A549 (cell line): ENCODE data around the gene LILRA1.

Experiments used
- CBX8 ChIP-seq: fragments of 200-600 bp; sonication (generic); IDR thresholded peaks from 2 replicates; pipeline ENCODE4 v1.6.1; 2016
- CEBPB ChIP-seq, 2 experiments: fragments of >200 bp in 1 of 2; sonication (Bioruptor Twin) in 1 of 2; formaldehyde crosslinking in 1 of 2; IDR thresholded peaks; 2 replicates each; pipeline ENCODE4 v1.6.1; 2012 to 2016
- EP300 ChIP-seq, 2 experiments: fragments of >200 bp; sonication (Bioruptor Twin); formaldehyde crosslinking; IDR thresholded peaks; 2 replicates in 1 of 2; 3 replicates in 1 of 2; pipeline ENCODE4 v1.6.1; 2016 to 2017
- POLR2A ChIP-seq: IDR thresholded peaks from 2 replicates; pipeline ENCODE4 v1.6.1; 2012; ENCODE audit warnings: mild to moderate bottlenecking, low read length
- TF ChIP-seq, protein P1 (sequence below): fragments of 200-600 bp; sonication (generic); IDR thresholded peaks from 2 replicates; pipeline ENCODE4 v1.6.1; 2016; ENCODE audit warnings: antibody characterized with exemption, mild to moderate bottlenecking, moderate library complexity
- TF ChIP-seq, protein P2 (sequence below): fragments of >200 bp; sonication (Bioruptor Twin); formaldehyde crosslinking; IDR thresholded peaks from 3 replicates; pipeline ENCODE4 v1.5.1; 2016
- TF ChIP-seq, protein P3 (sequence below): IDR thresholded peaks from 2 replicates; pipeline ENCODE4 v1.6.1; 2012

DNA sequence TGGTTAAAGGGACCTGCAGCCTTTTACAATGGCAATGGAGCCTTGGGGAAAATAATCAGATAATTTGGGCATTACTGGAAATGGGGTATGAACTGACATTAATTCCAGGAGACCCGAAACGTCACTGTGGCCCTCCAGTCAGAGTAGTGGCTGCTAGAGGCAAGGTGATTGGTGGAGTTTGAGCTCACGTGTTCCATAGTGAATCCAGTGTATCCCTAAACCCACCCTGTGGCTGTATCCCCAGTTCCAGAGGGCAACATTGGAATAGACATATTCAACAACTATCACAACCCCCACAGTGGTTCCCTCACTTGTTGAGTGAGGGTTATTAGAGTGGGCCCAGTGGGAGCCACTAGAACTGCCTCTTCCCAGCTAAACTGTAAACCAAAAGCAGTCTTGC lies 23.1 kb upstream of the LILRA1 start:
- TF ChIP-seq, protein P1, sequence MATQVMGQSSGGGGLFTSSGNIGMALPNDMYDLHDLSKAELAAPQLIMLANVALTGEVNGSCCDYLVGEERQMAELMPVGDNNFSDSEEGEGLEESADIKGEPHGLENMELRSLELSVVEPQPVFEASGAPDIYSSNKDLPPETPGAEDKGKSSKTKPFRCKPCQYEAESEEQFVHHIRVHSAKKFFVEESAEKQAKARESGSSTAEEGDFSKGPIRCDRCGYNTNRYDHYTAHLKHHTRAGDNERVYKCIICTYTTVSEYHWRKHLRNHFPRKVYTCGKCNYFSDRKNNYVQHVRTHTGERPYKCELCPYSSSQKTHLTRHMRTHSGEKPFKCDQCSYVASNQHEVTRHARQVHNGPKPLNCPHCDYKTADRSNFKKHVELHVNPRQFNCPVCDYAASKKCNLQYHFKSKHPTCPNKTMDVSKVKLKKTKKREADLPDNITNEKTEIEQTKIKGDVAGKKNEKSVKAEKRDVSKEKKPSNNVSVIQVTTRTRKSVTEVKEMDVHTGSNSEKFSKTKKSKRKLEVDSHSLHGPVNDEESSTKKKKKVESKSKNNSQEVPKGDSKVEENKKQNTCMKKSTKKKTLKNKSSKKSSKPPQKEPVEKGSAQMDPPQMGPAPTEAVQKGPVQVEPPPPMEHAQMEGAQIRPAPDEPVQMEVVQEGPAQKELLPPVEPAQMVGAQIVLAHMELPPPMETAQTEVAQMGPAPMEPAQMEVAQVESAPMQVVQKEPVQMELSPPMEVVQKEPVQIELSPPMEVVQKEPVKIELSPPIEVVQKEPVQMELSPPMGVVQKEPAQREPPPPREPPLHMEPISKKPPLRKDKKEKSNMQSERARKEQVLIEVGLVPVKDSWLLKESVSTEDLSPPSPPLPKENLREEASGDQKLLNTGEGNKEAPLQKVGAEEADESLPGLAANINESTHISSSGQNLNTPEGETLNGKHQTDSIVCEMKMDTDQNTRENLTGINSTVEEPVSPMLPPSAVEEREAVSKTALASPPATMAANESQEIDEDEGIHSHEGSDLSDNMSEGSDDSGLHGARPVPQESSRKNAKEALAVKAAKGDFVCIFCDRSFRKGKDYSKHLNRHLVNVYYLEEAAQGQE = no peak
- TF ChIP-seq CEBPB (IDR thresholded peaks at IDR 0.05) (no peak), POLR2A (no peak), EP300 (IDR thresholded peaks at IDR 0.05) (no peak), CBX8 (no peak)
- TF ChIP-seq, protein P2, sequence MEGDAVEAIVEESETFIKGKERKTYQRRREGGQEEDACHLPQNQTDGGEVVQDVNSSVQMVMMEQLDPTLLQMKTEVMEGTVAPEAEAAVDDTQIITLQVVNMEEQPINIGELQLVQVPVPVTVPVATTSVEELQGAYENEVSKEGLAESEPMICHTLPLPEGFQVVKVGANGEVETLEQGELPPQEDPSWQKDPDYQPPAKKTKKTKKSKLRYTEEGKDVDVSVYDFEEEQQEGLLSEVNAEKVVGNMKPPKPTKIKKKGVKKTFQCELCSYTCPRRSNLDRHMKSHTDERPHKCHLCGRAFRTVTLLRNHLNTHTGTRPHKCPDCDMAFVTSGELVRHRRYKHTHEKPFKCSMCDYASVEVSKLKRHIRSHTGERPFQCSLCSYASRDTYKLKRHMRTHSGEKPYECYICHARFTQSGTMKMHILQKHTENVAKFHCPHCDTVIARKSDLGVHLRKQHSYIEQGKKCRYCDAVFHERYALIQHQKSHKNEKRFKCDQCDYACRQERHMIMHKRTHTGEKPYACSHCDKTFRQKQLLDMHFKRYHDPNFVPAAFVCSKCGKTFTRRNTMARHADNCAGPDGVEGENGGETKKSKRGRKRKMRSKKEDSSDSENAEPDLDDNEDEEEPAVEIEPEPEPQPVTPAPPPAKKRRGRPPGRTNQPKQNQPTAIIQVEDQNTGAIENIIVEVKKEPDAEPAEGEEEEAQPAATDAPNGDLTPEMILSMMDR = no peak
- TF ChIP-seq, protein P3, sequence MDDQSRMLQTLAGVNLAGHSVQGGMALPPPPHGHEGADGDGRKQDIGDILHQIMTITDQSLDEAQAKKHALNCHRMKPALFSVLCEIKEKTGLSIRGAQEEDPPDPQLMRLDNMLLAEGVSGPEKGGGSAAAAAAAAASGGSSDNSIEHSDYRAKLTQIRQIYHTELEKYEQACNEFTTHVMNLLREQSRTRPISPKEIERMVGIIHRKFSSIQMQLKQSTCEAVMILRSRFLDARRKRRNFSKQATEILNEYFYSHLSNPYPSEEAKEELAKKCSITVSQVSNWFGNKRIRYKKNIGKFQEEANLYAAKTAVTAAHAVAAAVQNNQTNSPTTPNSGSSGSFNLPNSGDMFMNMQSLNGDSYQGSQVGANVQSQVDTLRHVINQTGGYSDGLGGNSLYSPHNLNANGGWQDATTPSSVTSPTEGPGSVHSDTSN = no peak
